Nephron (organoid): ENCODE measurements around the gene PTPN12.

Source experiments
- H3K27ac Mint-ChIP-seq, 3 experiments: 2 replicates each; pipeline ENCODE4 v1.8.0; 2020; ENCODE audit warnings: mixed read lengths in 3 of 3, mild to moderate bottlenecking in 2 of 3, moderate library complexity in 1 of 3
- H3K27me3 Mint-ChIP-seq: 2 replicates; pipeline ENCODE4 v1.8.0; 2021; ENCODE audit warnings: low read depth, mild to moderate bottlenecking, moderate library complexity, mixed read lengths
- H3K36me3 Mint-ChIP-seq: 2 replicates; pipeline ENCODE4 v1.8.0; 2020; ENCODE audit warnings: low read depth, mixed read lengths
- H3K4me1 Mint-ChIP-seq: 2 replicates; pipeline ENCODE4 v1.8.0; 2020; ENCODE audit warnings: mixed read lengths
- H3K4me3 Mint-ChIP-seq, 3 experiments: 2 replicates each; pipeline ENCODE4 v1.8.0; 2020; ENCODE audit warnings: mild to moderate bottlenecking in 3 of 3, mixed read lengths in 3 of 3, moderate library complexity in 2 of 3
- H3K9me3 Mint-ChIP-seq: 2 replicates; pipeline ENCODE4 v1.8.0; 2020; ENCODE audit warnings: mixed read lengths
- TF ChIP-seq, protein P1 (sequence below), 3 experiments: fragments of 200-600 bp; sonication (generic); IDR thresholded peaks; one replicate each; pipeline ENCODE4 v1.5.0; 2021; ENCODE audit warnings: antibody characterized with exemption in 3 of 3; ENCODE audit not compliant: unreplicated experiment in 3 of 3

Gene PTPN12

DNA sequence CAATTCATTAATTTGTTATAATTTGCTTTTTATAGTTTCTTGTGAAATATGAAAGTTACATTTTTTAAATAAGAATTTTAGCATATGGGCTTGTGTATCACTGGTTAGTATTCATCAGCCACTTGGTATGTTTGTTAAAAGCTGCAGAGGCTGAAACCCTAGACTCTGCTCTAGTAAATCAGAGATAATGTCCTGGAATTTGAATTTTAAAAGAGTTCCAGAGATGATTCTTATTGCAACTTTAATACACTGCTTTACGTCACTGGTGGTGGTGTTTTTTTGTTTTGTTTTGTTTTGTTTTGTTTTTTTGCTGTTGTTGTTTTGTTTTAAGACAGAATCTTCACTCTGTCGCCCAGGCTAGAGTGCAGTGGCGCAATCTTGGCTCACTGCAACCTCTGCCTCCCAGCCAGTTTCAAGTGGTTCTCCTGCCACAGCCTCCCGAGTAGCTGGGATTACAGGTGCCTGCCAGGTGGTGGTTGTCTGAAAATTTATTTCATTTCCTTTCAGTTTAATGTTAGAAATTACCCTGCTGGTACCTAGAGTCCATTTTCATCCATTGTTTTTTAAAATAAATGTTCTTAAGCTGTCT, 43.8 kb downstream of the PTPN12 start:
- no peaks in the 10 kb centered on the region for H3K27me3 Mint-ChIP-seq

DNA sequence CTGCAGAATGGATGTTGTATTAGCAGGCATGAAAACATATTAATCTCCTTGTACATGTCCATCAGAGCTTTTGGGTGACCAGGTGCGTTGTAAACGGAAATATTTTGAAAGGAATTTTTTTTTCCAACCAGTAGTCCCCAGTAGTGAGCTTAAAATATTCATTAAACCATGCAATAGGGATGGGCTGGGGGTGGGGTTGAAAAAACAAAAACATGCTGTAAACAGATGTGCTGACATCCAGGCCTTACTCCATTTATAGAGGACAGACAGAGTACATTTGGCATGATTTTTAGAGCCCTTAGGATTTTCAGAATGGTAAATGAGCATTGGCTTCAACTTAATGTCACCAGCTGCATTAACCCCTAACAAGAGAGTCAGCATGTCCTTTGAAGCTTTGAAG, 50.2 kb downstream of the PTPN12 start:
- H3K36me3 Mint-ChIP-seq = peaks cover 42% of the 10 kb centered on the region
- H3K27ac Mint-ChIP-seq = no peak overlapping the region
- H3K27me3 Mint-ChIP-seq = no peaks in the 10 kb centered on the region
- TF ChIP-seq, protein P1, sequence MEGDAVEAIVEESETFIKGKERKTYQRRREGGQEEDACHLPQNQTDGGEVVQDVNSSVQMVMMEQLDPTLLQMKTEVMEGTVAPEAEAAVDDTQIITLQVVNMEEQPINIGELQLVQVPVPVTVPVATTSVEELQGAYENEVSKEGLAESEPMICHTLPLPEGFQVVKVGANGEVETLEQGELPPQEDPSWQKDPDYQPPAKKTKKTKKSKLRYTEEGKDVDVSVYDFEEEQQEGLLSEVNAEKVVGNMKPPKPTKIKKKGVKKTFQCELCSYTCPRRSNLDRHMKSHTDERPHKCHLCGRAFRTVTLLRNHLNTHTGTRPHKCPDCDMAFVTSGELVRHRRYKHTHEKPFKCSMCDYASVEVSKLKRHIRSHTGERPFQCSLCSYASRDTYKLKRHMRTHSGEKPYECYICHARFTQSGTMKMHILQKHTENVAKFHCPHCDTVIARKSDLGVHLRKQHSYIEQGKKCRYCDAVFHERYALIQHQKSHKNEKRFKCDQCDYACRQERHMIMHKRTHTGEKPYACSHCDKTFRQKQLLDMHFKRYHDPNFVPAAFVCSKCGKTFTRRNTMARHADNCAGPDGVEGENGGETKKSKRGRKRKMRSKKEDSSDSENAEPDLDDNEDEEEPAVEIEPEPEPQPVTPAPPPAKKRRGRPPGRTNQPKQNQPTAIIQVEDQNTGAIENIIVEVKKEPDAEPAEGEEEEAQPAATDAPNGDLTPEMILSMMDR (IDR thresholded peaks at IDR 0.05; ENCODE audit: unreplicated experiment in 3 of 3) = no peak
- H3K4me3 Mint-ChIP-seq = no peak overlapping the region
- H3K9me3 Mint-ChIP-seq = no peaks in the 10 kb centered on the region
- H3K4me1 Mint-ChIP-seq = peaks cover 5% of the 10 kb centered on the region

More for the DNA sequence above, 43.8 kb downstream of the PTPN12 start:
- Mint-ChIP-seq H3K4me1 (no peaks in the 10 kb centered on the region), H3K9me3 (no peaks in the 10 kb centered on the region), H3K36me3 (peaks cover 46% of the 10 kb centered on the region), H3K4me3 (no peak overlapping the region), H3K27ac (no peak overlapping the region)
- TF ChIP-seq, protein P1 (IDR thresholded peaks at IDR 0.05; ENCODE audit: unreplicated experiment in 3 of 3) = no peak

DNA sequence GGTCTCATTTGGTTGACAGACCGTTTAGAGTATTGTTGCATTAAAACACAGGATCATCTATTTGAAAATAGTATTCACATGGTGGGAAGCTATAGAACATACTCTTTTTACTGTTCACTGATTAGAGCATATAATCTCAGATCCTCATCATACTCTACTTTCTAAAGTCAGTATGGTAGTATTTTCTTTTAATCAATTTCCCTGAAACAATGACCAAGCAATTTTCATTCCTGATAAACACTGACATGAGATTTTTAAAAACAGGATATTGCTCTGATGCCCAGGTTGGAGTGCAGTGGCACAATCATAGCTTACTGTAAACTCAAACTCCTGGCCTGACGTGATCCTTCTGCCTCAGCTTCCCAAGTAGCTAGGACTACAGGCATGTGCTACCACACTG, 63.9 kb downstream of the PTPN12 start:
- no peak overlapping the region for H3K27ac Mint-ChIP-seq
- no peaks in the 10 kb centered on the region for H3K9me3 Mint-ChIP-seq
- TF ChIP-seq, protein P1 (IDR thresholded peaks at IDR 0.05; ENCODE audit: unreplicated experiment in 3 of 3) = no peak
- H3K4me1 Mint-ChIP-seq = no peaks in the 10 kb centered on the region
- H3K36me3 Mint-ChIP-seq = peaks cover 42% of the 10 kb centered on the region
- no peaks in the 10 kb centered on the region for H3K27me3 Mint-ChIP-seq
- H3K4me3 Mint-ChIP-seq = no peak overlapping the region

DNA sequence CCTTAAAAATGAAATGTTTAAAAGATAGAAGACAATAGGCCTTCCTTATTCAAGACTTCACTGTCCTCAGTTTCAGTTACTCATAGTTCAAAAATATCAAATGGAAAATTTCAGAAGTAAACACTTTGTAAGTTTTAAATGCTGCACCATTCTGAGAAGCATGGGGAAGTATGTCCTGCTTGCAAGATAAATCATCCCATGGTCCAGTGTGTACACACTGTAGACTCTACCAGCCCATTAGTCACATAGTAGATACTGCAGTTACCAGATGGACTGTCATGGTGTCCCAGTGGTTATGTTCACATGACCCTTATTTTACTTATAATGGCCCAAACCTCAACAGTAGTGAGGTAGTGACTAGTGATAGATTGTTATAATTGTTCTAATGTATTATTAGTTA, 69.5 kb downstream of the PTPN12 start:
- no peaks in the 10 kb centered on the region for H3K9me3 Mint-ChIP-seq
- no peaks in the 10 kb centered on the region for H3K4me1 Mint-ChIP-seq
- no peaks in the 10 kb centered on the region for H3K27me3 Mint-ChIP-seq
- H3K27ac Mint-ChIP-seq = no peak overlapping the region
- TF ChIP-seq, protein P1 (IDR thresholded peaks at IDR 0.05; ENCODE audit: unreplicated experiment in 3 of 3) = no peak
- peaks cover 57% of the 10 kb centered on the region for H3K36me3 Mint-ChIP-seq
- no peak overlapping the region for H3K4me3 Mint-ChIP-seq

DNA sequence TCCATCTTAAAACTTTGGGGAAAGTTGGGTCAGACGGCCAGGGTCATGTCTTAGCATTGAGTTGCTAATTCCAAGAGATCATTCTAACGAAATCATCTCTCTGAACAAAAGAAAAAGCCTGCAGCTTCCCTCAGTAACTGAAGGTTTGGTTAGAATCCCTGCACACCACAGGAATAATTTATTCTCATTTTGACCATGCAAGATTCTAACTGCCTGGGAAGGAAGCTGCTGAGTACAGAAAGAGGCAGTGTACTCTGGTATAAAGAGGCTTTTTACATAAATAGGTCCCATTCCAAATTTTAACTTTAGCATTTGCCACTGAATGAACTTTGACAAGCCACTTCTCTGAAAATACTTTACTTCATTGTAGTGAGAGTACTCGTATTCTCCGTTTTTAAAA, 82.2 kb downstream of the PTPN12 start:
- H3K27me3 Mint-ChIP-seq = no peaks in the 10 kb centered on the region
- no peak overlapping the region for H3K27ac Mint-ChIP-seq
- H3K36me3 Mint-ChIP-seq = peaks cover 40% of the 10 kb centered on the region
- no peaks in the 10 kb centered on the region for H3K4me1 Mint-ChIP-seq
- H3K9me3 Mint-ChIP-seq = no peaks in the 10 kb centered on the region
- TF ChIP-seq, protein P1 (IDR thresholded peaks at IDR 0.05; ENCODE audit: unreplicated experiment in 3 of 3) = no peak
- H3K4me3 Mint-ChIP-seq = no peak overlapping the region

DNA sequence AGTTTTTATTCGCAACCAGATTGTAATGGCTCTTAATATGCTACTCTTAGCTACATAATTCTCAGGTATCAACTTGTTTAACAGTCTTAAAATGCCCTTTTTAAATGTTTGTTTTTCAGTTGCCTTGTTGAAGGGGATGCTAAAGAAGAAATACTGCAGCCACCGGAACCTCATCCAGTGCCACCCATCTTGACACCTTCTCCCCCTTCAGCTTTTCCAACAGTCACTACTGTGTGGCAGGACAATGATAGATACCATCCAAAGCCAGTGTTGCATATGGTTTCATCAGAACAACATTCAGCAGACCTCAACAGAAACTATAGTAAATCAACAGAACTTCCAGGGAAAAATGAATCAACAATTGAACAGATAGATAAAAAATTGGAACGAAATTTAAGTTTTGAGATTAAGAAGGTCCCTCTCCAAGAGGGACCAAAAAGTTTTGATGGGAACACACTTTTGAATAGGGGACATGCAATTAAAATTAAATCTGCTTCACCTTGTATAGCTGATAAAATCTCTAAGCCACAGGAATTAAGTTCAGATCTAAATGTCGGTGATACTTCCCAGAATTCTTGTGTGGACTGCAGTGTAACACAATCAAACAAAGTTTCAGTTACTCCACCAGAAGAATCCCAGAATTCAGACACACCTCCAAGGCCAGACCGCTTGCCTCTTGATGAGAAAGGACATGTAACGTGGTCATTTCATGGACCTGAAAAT, 89.7 kb downstream of the PTPN12 start:
- Mint-ChIP-seq H3K36me3 (peaks cover 51% of the 10 kb centered on the region), H3K4me1 (no peaks in the 10 kb centered on the region), H3K4me3 (no peak overlapping the region), H3K27ac (no peak overlapping the region), H3K9me3 (no peaks in the 10 kb centered on the region), H3K27me3 (no peaks in the 10 kb centered on the region)
- TF ChIP-seq, protein P1 (IDR thresholded peaks at IDR 0.05; ENCODE audit: unreplicated experiment in 3 of 3) = no peak
